HG03060 (cell line): ENCODE results near the gene LPP.

Source experiments
- ATAC-seq: cut with Tn5 transposase; IDR thresholded peaks from one replicate; pipeline ENCODE4 v1.9.1; 2021; ENCODE audit warnings: low read depth, moderate number of reproducible peaks; ENCODE audit not compliant: unreplicated experiment

Gene LPP

DNA sequence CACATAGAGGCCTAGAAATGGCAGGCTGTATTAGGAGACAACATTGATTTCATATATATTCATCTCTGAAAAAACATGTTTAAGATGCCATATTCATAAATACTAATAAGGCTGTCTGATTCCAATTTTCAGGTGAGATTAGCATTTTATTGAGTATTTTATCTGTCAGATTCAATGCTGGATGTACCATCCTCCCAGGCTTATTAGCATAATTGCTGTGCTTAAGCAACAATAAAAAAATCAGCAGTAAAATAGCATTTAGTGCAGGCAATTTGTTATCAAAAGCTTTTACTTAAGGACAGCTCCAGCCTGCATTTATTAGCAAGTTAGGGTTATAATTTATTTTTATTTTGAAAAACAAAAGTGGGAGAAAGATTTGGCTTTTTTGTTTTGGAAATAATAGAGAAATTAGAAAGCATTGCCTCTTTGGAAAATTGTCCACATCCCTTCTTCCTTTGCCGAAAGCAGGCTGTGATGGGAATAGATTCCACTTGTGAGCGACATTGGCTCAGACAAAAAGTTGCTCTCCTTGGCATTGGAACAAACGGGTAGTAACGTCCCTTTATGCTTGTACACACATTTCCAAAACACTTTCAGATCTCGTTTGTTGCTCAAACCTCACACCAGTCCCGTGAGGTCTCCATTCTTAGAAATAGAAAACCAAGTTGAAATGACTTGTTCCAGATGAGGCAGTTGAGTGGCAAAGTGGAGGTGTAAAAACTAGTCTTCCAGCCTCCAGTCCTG lies 134.0 kb downstream of the LPP start:
- no peak for ATAC-seq

DNA sequence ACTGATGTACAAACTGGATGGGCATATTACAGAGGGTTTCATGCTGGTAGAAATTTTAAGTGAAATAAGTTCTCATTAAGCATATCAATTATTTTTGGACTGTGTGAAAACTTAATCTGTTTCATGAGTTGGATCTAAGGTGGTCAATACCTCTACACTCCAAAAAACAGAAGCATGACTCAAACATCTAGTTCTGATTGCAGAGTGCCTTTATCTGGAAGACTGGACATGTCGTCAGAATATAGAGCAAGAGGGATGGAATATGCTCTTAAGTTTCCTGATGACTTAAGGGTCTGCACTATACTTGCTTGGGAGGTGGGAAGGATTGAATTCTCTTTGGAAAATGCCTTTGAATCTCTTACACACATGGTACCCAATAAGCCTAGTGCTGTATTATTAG lies 138.3 kb downstream of the LPP start:
- ATAC-seq: no peak

DNA sequence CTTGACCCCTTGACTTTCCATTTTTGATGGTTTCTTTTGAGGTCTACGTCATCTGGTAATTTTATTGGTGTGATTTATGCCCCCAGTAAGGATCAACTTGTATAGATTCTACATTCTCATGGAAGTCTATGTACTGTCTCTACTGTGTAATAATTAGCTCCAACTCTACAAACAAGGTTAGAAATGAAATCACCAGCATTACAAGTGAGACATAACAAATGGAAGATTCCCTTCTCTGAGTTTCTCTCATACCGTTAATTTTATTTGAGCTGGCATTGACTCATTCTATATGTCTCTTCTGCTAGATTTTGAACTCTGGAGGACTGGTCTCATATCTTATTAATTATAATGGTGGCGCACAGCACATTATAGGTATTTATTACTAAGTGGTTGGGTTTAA lies 138.9 kb downstream of the LPP start:
- ATAC-seq: no peak

DNA sequence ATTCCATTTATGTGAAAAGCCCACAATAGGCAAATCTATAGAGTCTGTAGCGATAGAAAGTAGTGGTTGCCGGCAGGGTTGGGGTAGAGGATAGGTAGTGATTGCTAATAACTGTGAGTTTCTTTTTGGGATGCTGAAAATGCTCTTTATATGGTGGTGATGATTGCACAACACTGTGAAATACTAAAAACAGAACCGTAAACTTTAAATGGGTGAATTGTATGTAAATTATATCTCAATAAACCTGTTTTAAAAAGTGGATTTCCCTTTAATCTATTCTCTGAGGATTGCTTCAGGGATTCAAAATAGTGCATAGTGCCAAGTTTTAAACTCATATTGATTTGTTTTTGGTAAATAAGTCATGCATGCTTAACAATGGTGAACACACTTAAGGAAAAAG lies 140.2 kb downstream of the LPP start:
- no peak for ATAC-seq

DNA sequence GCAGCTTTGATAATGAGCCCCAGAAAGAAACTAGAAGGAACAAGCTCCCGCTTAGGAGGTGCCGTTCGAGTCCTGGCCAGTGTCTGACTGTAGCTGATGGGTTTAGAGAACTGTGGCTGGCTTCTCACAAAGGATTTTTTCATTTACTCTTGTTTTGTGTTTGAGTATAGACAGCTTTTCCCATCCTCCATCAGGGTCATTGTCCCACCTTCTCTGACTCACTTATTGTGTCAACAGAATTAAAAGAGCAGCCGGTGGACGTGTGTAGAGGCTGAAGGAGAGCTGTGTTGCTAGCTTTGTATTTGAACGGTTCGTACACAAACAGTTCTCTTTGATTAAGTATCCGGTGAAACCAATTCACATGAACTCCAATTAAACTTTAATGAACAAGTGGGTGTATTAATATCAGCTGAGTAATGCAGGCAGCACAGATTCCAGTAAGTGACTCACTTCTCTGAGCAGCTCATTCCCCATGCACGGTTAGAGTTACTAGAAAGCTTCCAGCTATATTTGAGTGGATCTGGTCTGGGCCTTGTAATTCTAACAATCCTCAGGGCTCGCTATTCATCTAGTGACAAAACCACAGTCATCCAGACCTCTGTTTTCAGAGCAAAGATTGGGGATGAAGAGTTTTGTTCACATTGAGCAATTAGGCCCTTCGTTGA lies 141.0 kb downstream of the LPP start:
- ATAC-seq: no peak

DNA sequence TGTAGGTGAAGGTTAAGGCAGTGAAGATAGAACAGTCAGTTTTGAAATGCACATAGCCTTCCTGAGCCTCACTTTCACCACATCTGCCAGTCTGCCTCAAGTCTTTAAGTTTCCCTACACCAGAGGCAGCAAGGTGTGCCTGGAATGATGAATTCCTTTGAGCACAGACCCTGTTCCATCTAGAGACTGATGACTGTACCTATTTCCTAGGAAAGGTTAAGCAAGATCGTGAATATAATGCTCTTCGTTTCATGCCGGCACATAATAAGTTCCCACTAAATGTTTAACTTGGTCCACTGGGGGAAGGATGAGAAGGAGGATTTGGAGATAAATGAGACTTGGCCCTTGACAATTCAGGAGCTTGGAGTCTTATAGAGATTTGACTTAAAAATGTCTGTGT lies 141.9 kb downstream of the LPP start:
- ATAC-seq: no peak

DNA sequence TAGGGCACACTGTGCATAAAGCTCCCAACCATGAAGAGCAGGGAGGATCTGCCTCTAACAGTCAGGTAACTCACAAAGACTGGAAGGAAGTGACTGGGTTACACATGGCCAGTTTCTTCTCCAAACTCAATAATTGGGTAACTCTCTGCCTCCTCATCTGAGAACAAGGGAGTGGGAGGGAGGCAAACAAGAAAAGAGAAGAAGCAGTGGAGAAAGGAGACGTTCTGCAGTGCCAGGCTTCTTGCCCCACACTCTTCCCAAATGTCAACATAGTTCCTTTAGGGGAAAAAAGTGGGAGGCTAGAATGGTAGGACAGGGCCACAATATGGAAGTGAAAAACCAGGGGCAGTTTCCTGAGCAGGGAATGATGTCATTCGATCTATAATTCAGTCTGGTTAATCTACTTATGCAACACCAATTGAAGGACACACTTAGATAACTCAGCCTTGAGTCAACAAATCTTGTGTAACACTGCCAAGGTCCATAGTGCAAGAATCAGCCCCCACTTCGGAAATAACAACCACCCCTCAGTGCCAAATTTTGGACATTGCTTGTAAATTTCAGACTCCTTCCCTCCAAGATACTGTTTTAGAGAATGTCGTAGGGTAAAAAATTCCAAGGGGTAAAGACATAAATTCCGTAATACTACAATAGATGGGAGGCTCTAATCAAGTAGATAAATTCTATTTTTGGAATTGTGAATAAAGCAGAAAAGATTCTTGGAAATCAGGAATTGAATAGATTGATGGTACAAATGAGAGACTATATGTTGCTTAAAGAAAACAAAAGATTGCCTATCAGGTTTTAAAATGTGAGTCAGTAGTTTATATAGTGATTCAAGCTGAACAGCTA lies 143.0 kb downstream of the LPP start:
- no peak for ATAC-seq

DNA sequence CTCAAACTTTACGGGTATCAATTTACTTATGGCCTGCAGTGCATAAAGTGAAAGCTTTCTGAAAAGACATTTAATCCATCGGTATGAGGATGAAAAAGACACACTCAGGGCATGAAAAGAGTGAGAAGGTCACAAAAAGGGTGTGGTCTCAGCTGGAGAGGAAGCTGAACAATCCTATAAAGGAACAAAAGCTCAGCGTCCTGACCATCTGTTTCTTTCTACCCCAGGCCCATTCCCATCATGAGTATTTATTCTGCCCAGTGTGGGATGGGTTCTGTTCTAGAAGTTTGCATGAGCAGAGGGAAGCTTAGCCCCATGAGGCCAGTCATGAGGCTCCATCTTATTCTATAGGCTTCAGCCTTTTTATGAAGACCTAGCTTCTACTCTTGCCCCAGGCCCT lies 144.6 kb downstream of the LPP start:
- no peak for ATAC-seq

DNA sequence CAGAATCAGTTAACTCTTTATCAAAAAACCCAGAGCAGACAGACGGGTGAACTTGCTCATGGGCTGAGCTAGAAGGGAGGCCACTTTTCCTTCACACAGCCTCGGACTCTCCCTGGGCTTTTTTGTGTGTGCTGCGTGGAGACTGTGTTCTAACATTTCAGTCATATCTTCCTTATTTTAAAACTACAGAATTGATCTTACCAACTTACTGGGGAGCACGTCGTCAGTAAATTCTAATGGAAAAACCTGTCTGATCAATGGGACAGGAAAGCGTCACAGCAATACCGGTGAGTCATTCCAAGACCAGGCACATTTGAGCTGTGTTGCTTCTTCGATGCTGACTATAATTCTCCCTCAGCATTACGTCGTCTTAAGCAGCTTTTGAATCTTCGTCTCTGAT lies 145.1 kb downstream of the LPP start:
- no peak for ATAC-seq

DNA sequence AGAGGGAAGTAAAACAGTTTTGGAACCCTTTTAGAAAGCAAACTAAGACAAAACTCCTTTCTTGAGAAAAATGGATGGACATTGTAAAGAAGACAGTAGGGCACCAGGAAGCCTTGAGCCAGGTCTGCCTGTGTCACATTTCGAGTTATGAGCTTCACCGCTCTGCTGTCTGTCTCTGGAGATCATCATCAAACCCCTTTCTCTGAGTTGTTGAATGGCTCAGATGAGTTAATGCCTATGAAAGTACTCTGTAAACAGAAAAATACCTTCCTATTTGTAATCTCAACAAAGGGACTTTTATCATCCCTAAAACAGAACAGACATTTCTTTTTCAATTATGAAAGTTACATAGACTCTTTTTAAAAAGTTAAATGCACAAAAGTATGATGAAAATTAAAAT lies 145.8 kb downstream of the LPP start:
- ATAC-seq: no peak

DNA sequence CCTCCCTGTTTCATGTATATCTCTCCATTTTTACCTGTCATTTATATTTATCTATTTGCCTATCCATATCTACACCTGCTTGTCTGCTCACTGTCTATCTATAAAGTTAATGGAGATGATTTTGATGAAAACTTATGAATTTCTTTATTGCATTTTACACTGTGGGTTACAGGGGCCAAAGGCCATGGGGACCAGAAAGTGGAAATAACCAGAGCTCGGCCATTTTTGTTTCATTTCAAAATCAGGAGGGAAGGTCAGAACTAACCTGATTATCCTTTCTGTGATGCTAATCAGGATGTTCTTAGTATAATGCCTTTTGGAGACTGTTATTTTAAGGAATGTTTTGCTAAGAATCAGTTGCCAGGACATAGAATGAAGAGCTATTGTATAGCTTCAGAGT lies 147.2 kb downstream of the LPP start:
- no peak for ATAC-seq

DNA sequence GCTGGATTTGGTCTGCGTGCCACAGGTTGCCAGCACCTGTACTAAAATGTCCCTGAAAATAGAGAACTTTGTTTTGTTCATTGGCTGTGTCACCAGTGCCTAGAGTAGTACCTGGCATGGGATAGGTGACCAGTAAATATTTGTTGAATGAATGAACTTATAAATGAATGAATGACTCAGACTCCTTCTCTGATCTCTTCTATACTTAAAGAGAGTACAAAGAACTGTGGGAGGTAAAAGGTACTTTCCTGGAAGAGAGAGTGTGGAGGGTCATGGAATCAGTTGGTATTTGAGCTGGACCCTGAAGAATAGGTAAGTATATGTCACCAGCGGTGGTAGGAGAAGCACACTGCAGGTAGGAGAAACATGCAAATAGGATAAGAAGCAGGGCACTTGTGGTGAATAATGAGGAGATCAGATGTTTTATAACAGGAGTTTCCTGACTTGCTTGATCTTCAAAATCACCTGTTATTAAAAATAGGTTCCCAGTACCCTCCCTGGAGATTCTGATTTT lies 149.4 kb downstream of the LPP start:
- ATAC-seq: no peak

DNA sequence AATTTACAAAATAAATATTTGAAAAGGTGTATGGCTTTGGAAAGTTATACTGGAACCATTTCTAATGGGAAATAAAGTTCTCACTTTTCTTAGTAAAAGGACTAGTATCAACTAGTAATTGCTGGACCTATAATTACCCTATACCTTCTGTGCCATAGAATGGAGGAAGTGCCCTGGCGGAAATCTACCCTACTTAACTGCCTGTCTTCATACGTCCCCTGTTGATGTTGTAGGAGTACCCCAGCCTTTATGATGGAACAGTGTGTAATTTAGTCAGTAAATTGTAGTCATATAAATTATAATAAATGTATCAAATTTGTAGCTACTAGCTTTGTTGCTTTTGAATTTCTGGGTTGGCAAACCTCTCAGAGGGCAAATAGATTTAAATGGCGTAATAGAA lies 149.9 kb downstream of the LPP start:
- no peak for ATAC-seq

DNA sequence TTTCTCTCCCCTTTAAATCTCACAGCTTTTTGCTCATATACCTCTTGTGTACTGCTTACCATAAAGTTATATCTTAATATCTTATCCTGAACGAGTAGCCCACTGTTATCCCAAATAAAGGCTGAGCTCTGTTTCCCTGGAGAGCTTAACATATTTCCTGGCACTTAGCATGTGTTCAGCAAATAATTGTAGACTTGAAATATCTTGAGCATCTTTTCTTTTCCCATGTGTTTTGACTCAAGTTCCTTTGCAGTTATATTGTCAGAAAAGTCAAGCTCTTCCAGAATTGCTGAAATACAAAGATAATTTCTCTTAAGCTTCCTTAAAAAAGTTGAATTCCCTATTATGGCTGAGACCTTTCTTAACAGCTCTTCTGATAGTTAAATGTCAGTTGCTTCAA lies 150.5 kb downstream of the LPP start:
- ATAC-seq: no peak

DNA sequence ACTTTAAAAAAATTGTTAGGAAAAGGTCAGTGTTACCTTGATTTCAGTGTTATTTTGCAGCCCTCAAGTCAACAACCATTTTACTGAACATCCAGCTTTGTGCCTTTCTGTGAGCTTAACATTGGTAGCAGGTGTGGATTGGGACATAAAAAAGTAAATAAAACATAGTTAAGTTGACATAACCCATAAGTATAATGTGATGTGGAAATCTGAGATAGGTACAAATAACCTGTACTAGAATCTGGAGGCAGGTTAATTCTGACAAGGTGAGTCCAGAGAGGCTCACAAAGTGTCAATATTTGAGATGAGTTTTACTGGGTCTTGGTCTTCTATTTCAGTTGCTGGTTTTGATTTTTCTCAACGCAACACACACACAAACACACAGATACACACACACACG lies 151.3 kb downstream of the LPP start:
- ATAC-seq: no peak

DNA sequence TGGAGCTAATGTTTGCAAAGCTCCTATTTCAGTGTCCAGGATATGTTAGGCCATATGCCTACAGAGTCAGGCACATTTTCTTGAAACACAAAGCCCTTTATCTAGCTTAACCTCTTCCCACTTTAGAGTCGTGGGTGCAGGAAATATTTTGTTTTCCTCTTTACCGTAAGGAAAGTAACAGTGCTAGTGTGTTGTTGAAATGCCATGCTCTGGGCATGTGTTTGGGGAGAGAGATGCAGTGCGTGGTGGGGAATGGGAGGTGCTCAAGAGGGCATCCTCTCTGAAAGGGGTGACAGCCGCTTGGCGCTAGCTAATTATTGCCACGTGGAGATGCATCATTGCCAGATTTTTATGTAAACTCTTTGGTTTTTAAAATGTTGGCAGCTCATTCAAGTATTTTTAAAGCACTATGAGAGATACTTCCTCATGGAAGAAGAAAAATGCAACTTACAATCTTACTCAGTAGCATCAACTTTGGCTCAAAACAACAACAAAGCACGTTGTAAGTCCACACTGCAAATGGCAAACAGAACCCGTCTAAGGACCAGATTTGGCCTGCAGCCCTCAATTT lies 152.6 kb downstream of the LPP start:
- ATAC-seq: no peak

DNA sequence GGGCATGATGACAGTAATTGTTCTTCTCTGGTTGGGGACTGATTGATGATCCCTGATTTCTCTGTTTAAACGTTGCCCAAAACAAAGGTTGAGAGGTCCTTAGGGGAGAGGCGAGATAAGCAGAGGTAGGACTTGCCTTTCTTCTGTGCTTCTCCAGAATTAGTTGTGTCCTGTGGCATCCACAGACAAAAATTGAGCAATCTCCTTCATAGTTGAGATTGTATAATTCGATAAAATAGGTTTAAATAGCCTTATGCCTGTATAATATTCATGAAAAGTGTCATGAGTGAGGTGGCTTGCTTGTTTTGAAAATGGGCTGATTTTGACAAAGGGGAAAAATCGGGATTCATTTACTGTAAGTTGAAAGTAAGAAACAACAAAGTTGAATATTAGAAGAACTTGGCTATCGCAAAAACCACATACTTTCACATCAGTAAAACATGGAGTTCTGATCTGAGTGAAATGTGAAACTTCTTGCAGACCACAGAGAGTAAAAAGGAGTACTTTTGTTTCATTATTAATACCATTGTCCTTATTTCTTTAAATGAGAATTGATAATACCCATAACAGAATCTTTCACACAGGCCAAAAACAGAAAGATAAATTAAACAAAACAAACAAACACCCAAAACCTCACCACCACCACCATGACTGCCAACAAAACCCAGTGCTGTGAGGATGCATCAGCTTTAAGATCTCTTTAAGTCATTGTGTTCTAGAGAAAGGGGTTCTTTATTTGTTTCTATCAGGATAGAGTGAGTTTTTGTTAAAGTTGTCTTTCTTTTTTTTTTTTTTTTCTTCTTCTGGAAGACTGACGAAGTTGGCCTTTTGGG lies 155.7 kb downstream of the LPP start:
- peak; percentile 100 for ATAC-seq

DNA sequence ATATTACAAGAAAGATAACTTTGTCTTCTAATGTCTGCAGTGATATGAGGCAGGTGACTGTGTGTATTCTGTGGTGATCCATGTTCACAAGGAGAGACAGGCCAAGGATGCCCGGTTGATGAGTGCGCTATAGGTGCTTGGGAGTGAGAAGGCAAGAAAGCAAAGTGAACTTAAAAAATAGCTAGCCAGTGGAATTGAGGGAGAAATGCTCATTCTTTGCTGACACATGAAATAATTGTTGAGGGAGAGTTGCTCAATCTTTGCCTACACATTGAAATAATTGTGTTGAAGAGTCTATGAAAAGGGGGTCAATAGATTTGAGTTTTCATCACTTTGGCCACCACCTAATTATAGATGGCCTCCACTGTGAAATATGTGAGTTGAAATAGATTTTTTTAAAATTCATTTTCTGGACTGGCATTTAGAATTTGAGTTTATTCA lies 156.3 kb downstream of the LPP start:
- ATAC-seq: no peak

DNA sequence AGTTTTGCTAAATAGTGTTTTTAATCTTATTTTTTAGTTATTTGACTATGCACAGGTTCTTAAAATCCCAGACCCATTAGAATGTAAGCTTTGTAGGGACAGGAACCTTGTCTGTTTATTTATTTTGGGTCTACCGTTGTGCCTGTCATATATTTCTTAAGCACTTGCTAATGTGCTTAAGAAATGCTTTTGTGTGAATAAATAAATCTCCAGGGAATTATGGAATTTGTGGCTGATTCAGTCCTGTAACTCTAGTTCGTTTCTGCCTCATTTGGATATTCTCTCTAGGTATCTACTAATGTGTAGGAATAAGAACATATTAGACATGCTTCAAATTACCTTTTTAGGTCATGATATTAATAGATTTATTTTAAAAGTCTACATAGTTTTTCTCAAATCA lies 161.6 kb downstream of the LPP start:
- ATAC-seq: no peak
